Suprapubic skin (tissue), 4 donors: ENCODE results near the gene PRSS33.

Experiments
- CTCF ChIP-seq, 2 donors: fragments of 200-600 bp in 1 of 2; fragments of 450-650 bp in 1 of 2; sonication (generic) in 1 of 2; IDR thresholded peaks; one replicate each; pipeline ENCODE4 v1.5.1; 2016 to 2019; ENCODE audit warnings: antibody characterized with exemption in 2 of 2, mild to moderate bottlenecking in 1 of 2, moderate library complexity in 1 of 2
- EP300 ChIP-seq: sonication (generic); formaldehyde crosslinking; IDR thresholded peaks from one replicate; pipeline ENCODE4 v1.6.1; 2017; ENCODE audit warnings: antibody characterized with exemption
- POLR2A ChIP-seq, 2 donors: fragments of 450-650 bp; IDR thresholded peaks; one replicate each; pipeline ENCODE4 v1.6.1; 2017; ENCODE audit warnings: antibody characterized with exemption in 2 of 2, mild to moderate bottlenecking in 2 of 2, moderate library complexity in 2 of 2
- POLR2AphosphoS5 ChIP-seq, 3 donors: sonication (generic); formaldehyde crosslinking; IDR thresholded peaks; one replicate each; pipeline ENCODE4 v1.6.1; 2017; ENCODE audit warnings: antibody characterized with exemption in 3 of 3

- TF ChIP-seq CTCF (IDR thresholded peaks at IDR 0.05) (no peak), POLR2AphosphoS5 (IDR thresholded peaks at IDR 0.05) (no peak), EP300 (no peak), POLR2A (IDR thresholded peaks at IDR 0.05) (no peak)
These were observed 2.8 kb downstream of the PRSS33 start for GRCh38 chr16:2784358-2785100.
